ENCODE data around the gene CYP19A1.

CYP19A1 gene

GRCh38 chr15:51332206-51333147 lies 5.9 kb downstream of the CYP19A1 start:
- H3K27ac ChIP-seq: peak overlapping the region in 5 of 21 experiments; percentile 5 to 73 (median 11)

DNA sequence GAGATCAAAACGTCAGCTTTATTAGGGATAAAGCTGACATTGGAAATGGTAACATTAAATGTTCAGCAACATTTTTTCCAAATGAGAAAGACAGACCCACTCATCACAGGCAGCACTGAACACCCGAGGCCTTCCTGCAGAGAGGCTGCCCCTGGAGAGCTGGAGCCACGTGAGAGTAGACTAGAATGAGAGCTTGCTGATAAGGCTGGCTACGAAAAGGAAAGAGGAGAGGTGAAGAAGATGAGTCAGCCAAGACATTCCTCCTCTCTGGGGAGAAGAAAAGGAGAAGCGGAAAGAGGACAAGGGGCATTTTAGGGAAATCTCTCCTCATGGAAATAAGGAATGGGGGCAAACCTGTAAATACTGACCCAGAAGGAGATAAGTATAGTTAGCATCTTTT lies 7.3 kb downstream of the CYP19A1 start:
- H3K27ac ChIP-seq: no peak overlapping the region
- H3K4me3 ChIP-seq: no peak overlapping the region

More at GRCh38 chr15:51332206-51333147, 5.9 kb downstream of the CYP19A1 start:
- H3K4me3 ChIP-seq: no peak overlapping the region

- Histone ChIP-seq H3K27ac (no peak overlapping the region), H3K4me3 (no peak overlapping the region)
Observed at GRCh38 chr15:51328926-51329325, 9.5 kb downstream of the CYP19A1 start.

- no peak overlapping the region for H3K4me3 ChIP-seq
Observed at GRCh38 chr15:51327081-51327480, 11.3 kb downstream of the CYP19A1 start.

DNA sequence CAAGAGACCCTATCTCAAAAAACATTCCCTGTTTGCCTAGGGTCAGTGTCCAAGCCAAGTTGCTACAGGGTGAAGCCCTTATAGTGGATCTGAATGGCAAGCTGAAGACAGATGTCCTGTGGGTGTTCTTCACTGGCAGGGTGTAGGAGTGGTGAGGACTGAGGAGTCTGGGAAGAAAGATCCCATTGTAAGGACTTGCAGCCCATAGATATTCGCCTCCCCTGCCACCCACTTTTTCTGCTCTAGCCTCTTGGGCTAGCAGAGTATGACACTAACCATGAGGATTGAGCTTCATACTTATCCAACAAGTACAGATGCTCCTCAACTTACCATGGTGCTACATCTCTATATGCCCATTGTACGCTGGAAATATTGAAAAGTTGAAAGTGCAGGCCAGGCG lies 13.2 kb downstream of the CYP19A1 start:
- H3K4me3 ChIP-seq: no peak overlapping the region
- no peak overlapping the region for H3K27ac ChIP-seq

More at GRCh38 chr15:51327081-51327480, 11.3 kb downstream of the CYP19A1 start:
- no peak overlapping the region for H3K27ac ChIP-seq

- peak overlapping the region in 5 of 21 experiments; percentile 2 to 68 (median 26) for H3K27ac ChIP-seq
Observed at GRCh38 chr15:51323749-51324148, 14.6 kb downstream of the CYP19A1 start.

DNA sequence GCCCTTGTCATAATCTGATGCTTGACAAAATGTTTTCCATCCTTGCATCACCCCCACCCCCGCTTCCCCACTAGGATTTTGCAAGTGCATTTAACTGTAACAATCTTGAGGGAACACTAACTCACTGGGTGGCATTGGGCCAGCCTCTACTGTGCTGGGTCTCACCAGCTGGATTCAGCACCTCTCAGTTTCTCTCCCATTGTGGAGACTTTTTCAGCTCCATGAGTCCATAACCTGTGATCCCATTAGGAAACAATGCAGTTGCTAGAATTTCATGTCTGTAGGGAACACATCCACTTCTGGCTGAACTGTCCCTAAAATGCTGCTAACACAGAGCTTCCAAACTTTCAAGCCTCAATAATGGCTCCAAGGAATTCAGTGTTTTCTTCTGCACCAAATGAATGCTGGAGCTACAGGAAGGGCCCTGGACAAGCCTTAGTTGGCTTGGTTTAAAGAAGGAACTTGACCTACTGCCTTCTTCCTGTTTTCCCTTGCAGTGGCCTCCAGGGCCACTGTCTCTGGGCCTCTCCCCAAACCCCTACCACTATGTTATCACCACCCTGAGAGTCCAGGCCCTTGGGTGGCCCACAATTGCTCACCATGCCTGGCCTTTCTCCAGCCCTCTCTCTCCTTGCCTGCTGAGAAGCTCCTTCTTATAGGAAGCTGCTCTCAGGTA lies 15.6 kb downstream of the CYP19A1 start:
- H3K4me3 ChIP-seq: no peak overlapping the region
- peak overlapping the region in 8 of 21 experiments; percentile 1 to 68 (median 46) for H3K27ac ChIP-seq

More at GRCh38 chr15:51323749-51324148, 14.6 kb downstream of the CYP19A1 start:
- H3K4me3 ChIP-seq: no peak overlapping the region

GRCh38 chr15:51321316-51321715 lies 17.1 kb downstream of the CYP19A1 start:
- H3K4me3 ChIP-seq: no peak overlapping the region
- peak overlapping the region in 3 of 21 experiments; percentile 23 to 38 (median 25) for H3K27ac ChIP-seq

DNA sequence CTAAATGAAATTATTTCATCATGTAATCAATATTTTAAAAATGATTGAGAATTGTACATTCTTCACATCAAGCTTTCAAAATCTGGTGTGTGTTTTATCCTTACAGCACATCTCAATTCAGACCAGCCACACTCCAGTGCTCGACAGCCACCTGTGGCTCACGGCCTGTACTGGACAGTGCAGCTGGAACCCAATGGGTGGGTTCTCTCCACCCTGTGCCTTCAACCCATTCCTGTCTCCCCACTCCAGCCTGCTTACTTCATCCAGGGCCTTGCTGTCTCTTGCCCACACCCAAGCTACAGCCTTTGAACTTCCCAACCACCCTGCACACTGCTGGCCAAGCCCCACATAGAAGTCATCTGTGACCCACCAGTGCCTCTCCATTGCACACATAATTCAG lies 17.6 kb downstream of the CYP19A1 start:
- Histone ChIP-seq H3K27ac (peak overlapping the region in 3 of 21 experiments; percentile 23 to 38 (median 25)), H3K4me3 (no peak overlapping the region)

DNA sequence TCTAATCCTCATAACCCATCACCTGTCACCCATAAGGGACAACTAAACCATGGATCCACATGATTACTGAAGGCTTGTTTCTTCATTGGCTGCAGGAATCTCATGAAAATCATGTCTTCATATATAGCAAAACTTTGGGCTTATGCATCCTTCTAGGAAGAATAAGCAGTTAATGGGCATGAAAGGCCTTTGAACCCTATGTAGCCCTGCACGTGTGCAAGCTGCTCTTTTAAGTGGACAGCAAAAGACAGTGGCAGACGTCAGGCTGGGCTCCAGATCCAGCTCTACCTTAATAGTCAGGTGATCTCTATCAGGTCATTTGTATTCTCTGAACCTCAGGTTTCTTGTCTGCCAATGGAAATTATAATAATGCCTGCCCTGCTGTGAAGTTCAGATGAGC lies 18.9 kb downstream of the CYP19A1 start:
- H3K27ac ChIP-seq: no peak overlapping the region
- H3K4me3 ChIP-seq: no peak overlapping the region

- Histone ChIP-seq H3K27ac (peak overlapping the region in 7 of 21 experiments; percentile 17 to 72 (median 42)), H3K4me3 (no peak overlapping the region)
Observed at GRCh38 chr15:51318382-51319150, 19.8 kb downstream of the CYP19A1 start.

DNA sequence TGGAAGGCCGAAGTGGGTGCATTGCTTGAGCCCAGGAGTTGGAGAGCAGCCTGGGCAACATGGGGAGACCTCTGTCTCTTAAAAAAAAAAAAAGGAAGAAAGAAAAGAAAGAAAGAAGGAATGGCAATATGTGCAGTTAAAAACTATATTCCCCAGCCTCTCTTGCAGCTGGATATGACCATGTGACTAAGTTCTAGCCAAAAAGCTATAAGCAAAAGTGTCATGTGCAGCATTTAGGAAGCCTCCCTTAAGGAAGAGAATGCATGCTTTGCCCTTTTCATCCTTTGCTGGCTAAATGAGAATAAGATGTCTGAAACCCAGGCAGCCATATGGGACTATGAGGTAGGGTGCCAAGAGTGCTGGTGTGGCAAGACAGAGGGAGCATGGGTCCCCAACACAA lies 21.8 kb downstream of the CYP19A1 start:
- no peak overlapping the region for H3K4me3 ChIP-seq
- H3K27ac ChIP-seq: no peak overlapping the region

GRCh38 chr15:51315726-51316125 lies 22.7 kb downstream of the CYP19A1 start:
- Histone ChIP-seq H3K27ac (no peak overlapping the region), H3K4me3 (no peak overlapping the region)

- H3K27ac ChIP-seq: peak overlapping the region in 2 of 21 experiments; percentile 22 to 34
- no peak overlapping the region for H3K4me3 ChIP-seq
Observed at GRCh38 chr15:51314391-51315337, 23.7 kb downstream of the CYP19A1 start.

- peak overlapping the region in 2 of 21 experiments; percentile 22 to 34 for H3K27ac ChIP-seq
Observed at GRCh38 chr15:51313644-51314280, 24.6 kb downstream of the CYP19A1 start.

GRCh38 chr15:51313074-51313393 lies 25.4 kb downstream of the CYP19A1 start:
- H3K27ac ChIP-seq: peak overlapping the region in 7 of 21 experiments; percentile 14 to 60 (median 50)
- H3K4me3 ChIP-seq: no peak overlapping the region

More at GRCh38 chr15:51313644-51314280, 24.6 kb downstream of the CYP19A1 start:
- H3K4me3 ChIP-seq: no peak overlapping the region

DNA sequence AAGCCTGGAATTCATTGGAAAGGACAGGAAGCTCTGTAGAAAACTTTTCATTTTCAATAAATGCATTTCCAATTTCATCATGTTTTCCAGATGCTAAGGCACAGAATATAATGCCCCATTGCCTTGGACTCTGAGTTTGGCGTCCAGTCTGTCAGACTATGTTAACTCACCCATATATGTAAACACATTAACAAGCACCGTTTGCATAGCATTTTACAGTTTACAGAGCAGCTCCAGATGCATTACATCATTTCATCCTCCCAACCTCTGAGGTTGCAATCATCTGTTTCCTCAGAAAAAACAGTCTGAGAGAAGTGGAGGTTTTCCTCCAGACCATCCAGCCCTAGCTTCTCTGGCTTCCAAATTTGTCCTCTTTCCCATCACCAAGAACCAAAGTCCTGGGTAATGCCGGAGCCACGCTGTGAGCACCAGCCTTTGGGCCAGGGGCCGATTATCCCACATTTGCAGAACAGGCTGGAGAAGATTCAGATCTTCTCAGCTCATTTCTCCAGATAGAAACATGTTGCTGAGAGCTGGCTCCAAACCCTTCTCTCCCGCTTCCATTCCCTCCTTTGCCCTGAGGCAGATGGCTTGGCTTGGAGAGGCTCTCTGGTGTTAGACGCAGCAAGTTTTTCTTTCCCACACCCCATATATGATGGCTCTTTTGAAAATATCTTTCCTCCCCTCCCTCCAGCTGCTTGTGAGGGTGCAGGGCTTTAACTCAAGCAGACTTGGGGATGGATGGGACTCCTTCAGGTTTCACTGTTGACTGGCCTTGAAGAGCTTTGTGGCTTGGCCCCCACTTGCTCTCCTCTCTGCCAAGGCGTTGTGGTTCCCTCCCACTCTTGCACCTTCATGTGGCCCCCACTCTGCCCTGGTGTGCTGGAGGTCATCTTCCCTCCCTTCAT lies 26.0 kb downstream of the CYP19A1 start:
- H3K4me3 ChIP-seq: no peak overlapping the region
- H3K27ac ChIP-seq: peak overlapping the region in 9 of 21 experiments; percentile 14 to 60 (median 40)
